Measurements from ENCODE around the gene SLC5A4. TPM values are rescaled to one million over a fixed set of nuclear protein-coding genes. Genes with fewer than 3 reads are reported as not detected.
"Not testable (repeated sequence)": the region's sequence is repeated elsewhere in the genome, so short reads cannot be mapped to it uniquely, and the experiment has no call there.

The SLC5A4 gene
- total RNA-seq = not detected in 2 replicates

DNA sequence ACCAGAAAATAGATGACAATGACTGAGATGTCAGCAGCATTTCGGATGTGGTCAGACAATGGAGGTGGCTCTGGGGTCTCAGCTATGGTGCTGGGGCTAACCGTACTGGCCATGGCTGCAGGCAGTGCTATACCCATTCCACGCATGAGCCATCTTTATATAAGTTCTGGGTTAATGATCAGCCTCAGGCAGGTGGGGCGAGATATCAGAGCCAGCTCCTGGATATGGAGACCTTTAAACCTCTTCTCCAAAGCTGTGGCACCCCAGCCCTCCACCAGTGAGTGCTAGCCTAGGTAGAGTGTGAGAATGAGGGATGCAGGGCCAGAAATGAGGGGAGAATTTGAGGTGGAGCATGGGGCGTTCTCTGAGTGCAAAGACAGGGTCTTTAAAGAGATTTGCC is at the start of gene SLC5A4:
Gene SLC5A4 (minus strand): TSS at position 131 of the 400 bp plus-strand sequence. CDS start 18 bp downstream, at position 113.
- H3K27me3 Mint-ChIP-seq = peaks cover 17% of the 10 kb centered on the region
- H3K4me3 Mint-ChIP-seq = no peak within 1 kb of the TSS
- intact Hi-C loops (cut with micrococcal nuclease) = no loop called here
- no peak within 1 kb of the TSS for H3K27ac Mint-ChIP-seq
- no peaks in the 10 kb centered on the region for H3K36me3 Mint-ChIP-seq (ENCODE audit: low read depth)
- ChIA-PET POLR2A (no interaction called here), CTCF (no interaction called here)
- no peaks in the 10 kb centered on the region for H3K9me3 Mint-ChIP-seq
- TF ChIP-seq, protein P1, sequence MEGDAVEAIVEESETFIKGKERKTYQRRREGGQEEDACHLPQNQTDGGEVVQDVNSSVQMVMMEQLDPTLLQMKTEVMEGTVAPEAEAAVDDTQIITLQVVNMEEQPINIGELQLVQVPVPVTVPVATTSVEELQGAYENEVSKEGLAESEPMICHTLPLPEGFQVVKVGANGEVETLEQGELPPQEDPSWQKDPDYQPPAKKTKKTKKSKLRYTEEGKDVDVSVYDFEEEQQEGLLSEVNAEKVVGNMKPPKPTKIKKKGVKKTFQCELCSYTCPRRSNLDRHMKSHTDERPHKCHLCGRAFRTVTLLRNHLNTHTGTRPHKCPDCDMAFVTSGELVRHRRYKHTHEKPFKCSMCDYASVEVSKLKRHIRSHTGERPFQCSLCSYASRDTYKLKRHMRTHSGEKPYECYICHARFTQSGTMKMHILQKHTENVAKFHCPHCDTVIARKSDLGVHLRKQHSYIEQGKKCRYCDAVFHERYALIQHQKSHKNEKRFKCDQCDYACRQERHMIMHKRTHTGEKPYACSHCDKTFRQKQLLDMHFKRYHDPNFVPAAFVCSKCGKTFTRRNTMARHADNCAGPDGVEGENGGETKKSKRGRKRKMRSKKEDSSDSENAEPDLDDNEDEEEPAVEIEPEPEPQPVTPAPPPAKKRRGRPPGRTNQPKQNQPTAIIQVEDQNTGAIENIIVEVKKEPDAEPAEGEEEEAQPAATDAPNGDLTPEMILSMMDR (IDR thresholded peaks at IDR 0.05) = no peak
- ATAC-seq (ENCODE audit: low read depth) (no peak), DNase-seq (no peak)
- no peaks in the 10 kb centered on the region for H3K4me1 Mint-ChIP-seq

DNA sequence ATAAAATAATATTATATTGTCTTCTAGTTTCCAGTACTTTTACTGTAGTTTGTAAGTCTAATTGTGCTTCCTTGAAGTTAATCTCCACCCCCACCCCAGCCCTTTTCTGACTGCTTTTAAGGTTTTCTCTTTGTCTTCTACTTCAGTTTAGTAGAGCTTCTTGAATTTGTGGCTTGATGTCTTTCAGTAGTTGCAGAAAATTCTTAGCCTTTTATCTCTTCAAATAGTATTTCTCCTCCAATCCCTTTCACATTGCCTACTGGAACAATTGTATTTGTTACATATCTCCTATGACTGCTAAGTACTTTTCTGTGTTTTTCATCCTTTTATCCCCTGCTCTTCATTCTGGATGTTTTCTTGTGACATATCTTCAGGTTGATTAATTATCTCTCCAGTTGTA is 38.8 kb upstream of the SLC5A4 start:
- POLR2A ChIA-PET; DNase-seq; H3K36me3 Mint-ChIP-seq (ENCODE audit: low read depth); ATAC-seq (ENCODE audit: low read depth); H3K4me3 Mint-ChIP-seq; H3K9me3 Mint-ChIP-seq; intact Hi-C loops (cut with micrococcal nuclease); H3K4me1 Mint-ChIP-seq; H3K27me3 Mint-ChIP-seq; CTCF ChIA-PET; H3K27ac Mint-ChIP-seq: not testable (repeated sequence)

DNA sequence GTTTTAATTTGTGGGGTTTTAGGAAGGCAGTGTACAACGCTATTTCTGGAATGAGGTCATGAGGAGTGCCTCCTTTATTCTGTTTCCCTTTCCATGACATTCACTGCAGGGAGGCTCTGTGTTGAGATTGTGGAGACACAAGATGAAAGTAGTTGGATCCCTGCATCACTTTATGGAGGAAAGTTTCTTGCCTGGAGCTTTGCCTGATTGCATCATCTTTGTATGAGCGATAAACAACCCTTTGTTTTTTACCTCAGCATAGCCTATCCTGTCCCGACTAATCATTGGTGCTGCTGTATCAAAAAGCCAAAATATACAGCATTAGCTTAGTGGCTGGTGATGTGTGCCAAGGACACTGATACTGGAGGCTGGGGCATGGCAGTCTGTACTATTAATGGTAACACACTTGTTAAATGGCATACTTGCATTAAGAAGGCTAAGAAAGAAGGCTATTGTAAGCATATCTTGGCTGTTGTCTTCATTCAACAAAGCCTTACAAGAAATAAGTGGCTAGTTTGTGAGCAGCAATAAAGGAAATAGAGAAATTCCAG is 31.2 kb upstream of the SLC5A4 start:
- H3K36me3 Mint-ChIP-seq (ENCODE audit: low read depth) = no peaks in the 10 kb centered on the region
- H3K4me3 Mint-ChIP-seq = no peak overlapping the region
- no peak overlapping the region for H3K27ac Mint-ChIP-seq
- DNase-seq = no peak
- peaks cover 5% of the 10 kb centered on the region for H3K9me3 Mint-ChIP-seq
- no peaks in the 10 kb centered on the region for H3K4me1 Mint-ChIP-seq
- H3K27me3 Mint-ChIP-seq = peaks cover 14% of the 10 kb centered on the region
- intact Hi-C loops (cut with micrococcal nuclease) = no loop called here
- POLR2A ChIA-PET = no interaction called here
- CTCF ChIA-PET = no interaction called here
- no peak for ATAC-seq (ENCODE audit: low read depth)
- TF ChIP-seq, protein P1 (IDR thresholded peaks at IDR 0.05) = no peak

DNA sequence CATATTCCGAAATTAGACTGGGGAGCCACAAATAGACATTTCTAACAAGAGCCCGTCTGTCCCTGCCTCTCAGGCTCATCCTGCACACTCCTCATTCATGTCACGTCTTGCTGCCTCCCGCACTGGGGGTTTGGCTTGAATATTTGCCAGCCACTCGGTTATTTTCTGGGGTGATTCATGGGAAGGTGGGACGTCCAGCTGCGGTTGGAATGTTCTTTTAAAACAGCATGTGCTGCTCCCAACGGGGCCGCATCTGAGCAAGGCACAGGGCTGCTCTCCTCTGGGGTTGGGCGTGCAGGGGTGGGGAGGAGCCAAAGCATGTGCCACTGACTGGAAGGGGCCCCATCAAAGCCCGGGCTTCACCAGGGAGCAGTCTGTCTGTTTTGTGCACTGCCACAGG is 25.9 kb upstream of the SLC5A4 start:
- Mint-ChIP-seq H3K27ac (no peak overlapping the region), H3K4me1 (no peaks in the 10 kb centered on the region), H3K4me3 (no peak overlapping the region), H3K36me3 (ENCODE audit: low read depth) (no peaks in the 10 kb centered on the region), H3K27me3 (peaks cover 19% of the 10 kb centered on the region), H3K9me3 (peaks cover under 1% of the 10 kb centered on the region)
- ChIA-PET POLR2A (no interaction called here), CTCF (no interaction called here)
- no peak for ATAC-seq (ENCODE audit: low read depth)
- no peak for DNase-seq
- intact Hi-C loops (cut with micrococcal nuclease) = no loop called here
- TF ChIP-seq, protein P1 (IDR thresholded peaks at IDR 0.05) = no peak

DNA sequence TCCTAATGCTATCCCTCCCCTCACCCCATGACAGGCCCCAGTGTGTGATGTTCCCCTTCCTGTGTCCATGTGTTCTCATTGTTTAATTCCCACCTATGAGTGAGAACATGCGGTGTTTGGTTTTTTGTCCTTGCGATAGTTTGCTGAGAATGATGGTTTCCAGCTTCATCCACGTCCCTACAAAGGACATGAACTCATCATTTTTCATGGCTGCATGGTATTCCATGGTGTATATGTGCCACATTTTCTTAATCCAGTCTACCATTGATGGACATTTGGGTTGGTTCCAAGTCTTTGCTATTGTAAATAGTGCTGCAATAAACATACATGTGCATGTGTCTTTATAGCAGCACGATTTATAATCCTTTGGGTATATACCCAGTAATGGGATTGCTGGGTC is 20.2 kb upstream of the SLC5A4 start:
- ATAC-seq (ENCODE audit: low read depth); intact Hi-C loops (cut with micrococcal nuclease); H3K27me3 Mint-ChIP-seq; H3K36me3 Mint-ChIP-seq (ENCODE audit: low read depth); H3K4me1 Mint-ChIP-seq; H3K27ac Mint-ChIP-seq; H3K4me3 Mint-ChIP-seq; H3K9me3 Mint-ChIP-seq; DNase-seq; CTCF ChIA-PET; POLR2A ChIA-PET: not testable (repeated sequence)

DNA sequence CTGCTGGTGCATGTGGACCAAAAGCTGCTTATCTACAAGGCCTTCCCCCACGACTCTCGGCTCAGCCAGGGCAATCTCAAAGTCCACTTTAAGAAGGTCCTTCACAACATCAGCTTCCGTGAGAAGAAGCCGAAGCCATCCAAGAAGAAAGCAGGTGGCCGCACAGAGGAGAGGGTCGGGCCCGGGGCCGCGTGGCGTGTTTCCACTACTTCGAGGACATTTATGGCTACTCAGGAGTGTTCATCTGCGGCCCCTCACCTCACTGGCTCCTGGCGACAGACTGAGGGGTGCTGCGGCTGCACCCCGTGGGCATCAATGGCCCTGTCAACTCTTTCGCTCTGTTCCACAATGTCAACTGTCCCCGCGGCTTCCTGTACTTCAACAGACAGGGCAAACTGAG is 16.2 kb upstream of the SLC5A4 start:
- no peaks in the 10 kb centered on the region for H3K4me1 Mint-ChIP-seq

More for the DNA sequence above, 16.2 kb upstream of the SLC5A4 start:
- ChIA-PET CTCF (no interaction called here), POLR2A (no interaction called here)
- H3K4me3 Mint-ChIP-seq = no peak overlapping the region
- peaks cover 2% of the 10 kb centered on the region for H3K27me3 Mint-ChIP-seq
- DNase-seq (no peak), ATAC-seq (ENCODE audit: low read depth) (no peak)
- TF ChIP-seq, protein P1 (IDR thresholded peaks at IDR 0.05) = no peak
- intact Hi-C loops (cut with micrococcal nuclease) = no loop called here
- H3K9me3 Mint-ChIP-seq = no peaks in the 10 kb centered on the region
- H3K36me3 Mint-ChIP-seq (ENCODE audit: low read depth) = no peaks in the 10 kb centered on the region
- H3K27ac Mint-ChIP-seq = no peak overlapping the region

Data from activated B cell treated with CpG ODN at 0.5 μM for 24 hours (primary cell).